Endothelial cell of umbilical vein (primary cell): ENCODE results near the gene ARMC5. TPM values are rescaled to one million over a fixed set of nuclear protein-coding genes. Genes with fewer than 3 reads are reported as not detected.

ENCODE experiments used
- BruUV-seq: library from RNA; stranded (reverse); fragments of 400-500 nt; replicated peaks from 2 replicates; lab custom pipeline; 2021; lab: Mats Ljungman, UMichigan
- CTCF ChIA-PET: fragments of 300-600, 350-600 bp; sonication (Branson Sonifier 250); formaldehyde crosslinking; loops from one replicate; lab custom pipeline; 2021; ENCODE audit warnings: antibody characterized with exemption, inconsistent platforms; lab: Charles Lee
- POLR2A ChIA-PET: fragments of 300-600, 350-600 bp; sonication (Branson Sonifier 250); formaldehyde crosslinking; loops from one replicate; lab custom pipeline; 2021; ENCODE audit warnings: antibody characterized with exemption, inconsistent platforms; lab: Charles Lee
- DNase-seq: peaks from one replicate; pipeline ENCODE4 v3.0.0-alpha.2; 2011; ENCODE audit warnings: low read depth, low spot score
- FAIRE-seq: peaks from 2 replicates; lab custom pipeline; 2011; peaks lifted over from hg19 to GRCh38; lab: Jason Lieb, UNC
- H2AFZ ChIP-seq: 2 replicates; pipeline ENCODE4 v1.6.0; 2012; ENCODE audit warnings: low read depth, low read length, control low read depth, inconsistent platforms
- H3K27ac ChIP-seq: 2 replicates; pipeline ENCODE4 v1.5.1; 2011; ENCODE audit warnings: low read depth, mild to moderate bottlenecking, control low read depth, low read length, moderate library complexity; ENCODE audit not compliant: insufficient read depth
- H3K27me3 ChIP-seq, 2 experiments: 2 replicates each; pipeline versions ENCODE4 v1.6.0 to v1.6.1; 2011; ENCODE audit warnings: low read length in 2 of 2, mixed read lengths in 1 of 2; ENCODE audit not compliant: control insufficient read depth in 2 of 2, insufficient read depth in 2 of 2
- H3K36me3 ChIP-seq, 2 experiments: 2 replicates in 1 of 2; 3 replicates in 1 of 2; pipeline ENCODE4 v1.5.1; 2011; ENCODE audit warnings: low read length in 2 of 2, mild to moderate bottlenecking in 1 of 2, moderate library complexity in 1 of 2; ENCODE audit not compliant: control insufficient read depth in 2 of 2, insufficient read depth in 2 of 2; ENCODE audit errors: extremely low read depth in 1 of 2
- H3K4me1 ChIP-seq: 3 replicates; pipeline ENCODE4 v1.5.1; 2011; ENCODE audit warnings: mild to moderate bottlenecking, low read length; ENCODE audit not compliant: control insufficient read depth, insufficient read depth; ENCODE audit errors: extremely low read depth
- H3K4me2 ChIP-seq: 2 replicates; pipeline ENCODE4 v1.6.1; 2011; ENCODE audit warnings: low read length, control low read depth, mixed read lengths; ENCODE audit not compliant: insufficient read depth
- H3K4me3 ChIP-seq, 3 experiments: fragments of 200-600 bp in 1 of 3; sonication (generic), shearing (Covaris generic) in 1 of 3; replicated peaks in 1 of 3; 2 replicates each; pipeline ENCODE4 v1.5.1; 2011 to 2016; ENCODE audit warnings: control low read depth in 3 of 3, low read length in 3 of 3, mild to moderate bottlenecking in 2 of 3, inconsistent platforms in 1 of 3, low read depth in 1 of 3, moderate library complexity in 1 of 3; ENCODE audit not compliant: insufficient read depth in 1 of 3
- H3K79me2 ChIP-seq: 2 replicates; pipeline ENCODE4 v1.6.0; 2012; ENCODE audit warnings: low read length, inconsistent platforms; ENCODE audit not compliant: control insufficient read depth, insufficient read depth
- H3K9ac ChIP-seq: replicated peaks from 2 replicates; pipeline ENCODE3; 2011; ENCODE audit warnings: low read length, control low read depth; ENCODE audit not compliant: insufficient read depth; ENCODE audit errors: extremely low read depth
- H3K9me1 ChIP-seq: replicated peaks from 3 replicates; pipeline ENCODE4 v1.6.0; 2011; ENCODE audit warnings: mild to moderate bottlenecking, low read length; ENCODE audit not compliant: control insufficient read depth, insufficient read depth; ENCODE audit errors: extremely low read depth
- H3K9me3 ChIP-seq: replicated peaks from 2 replicates; pipeline ENCODE4 v1.5.1; 2012; ENCODE audit warnings: low read length, inconsistent platforms; ENCODE audit not compliant: control insufficient read depth, insufficient read depth
- H4K20me1 ChIP-seq: replicated peaks from 2 replicates; pipeline ENCODE3; 2011; ENCODE audit warnings: mild to moderate bottlenecking, low read length; ENCODE audit not compliant: control insufficient read depth, insufficient read depth; ENCODE audit errors: extremely low read depth
- EZH2 ChIP-seq: IDR thresholded peaks from 2 replicates; pipeline ENCODE4 v1.6.1; 2012; ENCODE audit warnings: borderline replicate concordance, low read depth, mild to moderate bottlenecking, moderate library complexity, low read length, inconsistent platforms; ENCODE audit not compliant: severe bottlenecking
- FOS ChIP-seq: IDR thresholded peaks from 2 replicates; pipeline ENCODE4 v1.6.1; 2011; ENCODE audit warnings: mild to moderate bottlenecking, low read length, moderate library complexity, borderline replicate concordance; ENCODE audit not compliant: insufficient read depth
- GATA2 ChIP-seq: IDR thresholded peaks from 2 replicates; pipeline ENCODE4 v1.7.0; 2011; ENCODE audit warnings: low read depth, mild to moderate bottlenecking, moderate library complexity, mixed read lengths, low read length; ENCODE audit not compliant: insufficient read length, insufficient read depth
- JUN ChIP-seq: IDR thresholded peaks from 2 replicates; pipeline ENCODE4 v1.6.1; 2011; ENCODE audit warnings: borderline replicate concordance, low read depth; ENCODE audit not compliant: insufficient read length, insufficient read depth
- MYC ChIP-seq: IDR thresholded peaks from one replicate; pipeline ENCODE4 v1.6.1; 2011; ENCODE audit warnings: mild to moderate bottlenecking, low read depth, low read length
- POLR2A ChIP-seq: IDR thresholded peaks from 2 replicates; pipeline ENCODE4 v1.6.1; 2012; ENCODE audit warnings: low read depth, mild to moderate bottlenecking, control low read depth, low read length
- POLR2AphosphoS5 ChIP-seq: IDR thresholded peaks from 2 replicates; pipeline ENCODE4 v1.6.1; 2012; ENCODE audit warnings: low read depth, mild to moderate bottlenecking, control low read depth, low read length, moderate library complexity; ENCODE audit not compliant: insufficient read depth
- dilution Hi-C: fragments of 300-500 bp; cut with MboI; formaldehyde crosslinking; loops from one replicate; pipeline ENCODE4 v1.15.0; 2019; ENCODE audit warnings: low sequenced_read_pairs; ENCODE audit not compliant: extremely low pct_ligation_motif_present
- intact Hi-C: fragments of 100-400 bp; cut with micrococcal nuclease; formaldehyde crosslinking; loops from one replicate; pipeline ENCODE4 v1.10.0; 2022
- polyA plus RNA-seq, 4 experiments: library from polyadenylated mRNA; depleted of rRNA in 3 of 4; stranded (reverse) in 3 of 4; unstranded in 1 of 4; fragments of >200 nt; gene quantifications; 2 replicates each; pipeline versions ENCODE4 v1.2.1 to v1.2.3, GENCODE V29; 2011 to 2012; ENCODE audit warnings: missing spikeins in 1 of 4
- total RNA-seq: library from RNA; stranded (reverse); gene quantifications from 2 replicates; pipeline ENCODE4 v1.2.3, GENCODE V29; 2021
- TF ChIP-seq, protein P1 (sequence below), 2 donors: IDR thresholded peaks; 1 replicate in 1 of 2; 2 replicates in 1 of 2; pipeline ENCODE4 v1.5.1; 2011; ENCODE audit warnings: low read length in 2 of 2, mild to moderate bottlenecking in 2 of 2, moderate library complexity in 2 of 2, control low read depth in 1 of 2, inconsistent platforms in 1 of 2, low read depth in 1 of 2; ENCODE audit not compliant: insufficient read depth in 1 of 2; ENCODE audit errors: extremely low read depth in 1 of 2
- TF ChIP-seq, protein P2 (sequence below): IDR thresholded peaks from 2 replicates; pipeline ENCODE4 v1.6.1; 2011; ENCODE audit not compliant: insufficient read depth, insufficient read length

Gene ARMC5
- total and polyA plus RNA-seq, 2 donors (not counting 3 experiments of a cell fraction or from before 2014, with no cell fraction given), result 17.3 to 18.8 TPM

DNA sequence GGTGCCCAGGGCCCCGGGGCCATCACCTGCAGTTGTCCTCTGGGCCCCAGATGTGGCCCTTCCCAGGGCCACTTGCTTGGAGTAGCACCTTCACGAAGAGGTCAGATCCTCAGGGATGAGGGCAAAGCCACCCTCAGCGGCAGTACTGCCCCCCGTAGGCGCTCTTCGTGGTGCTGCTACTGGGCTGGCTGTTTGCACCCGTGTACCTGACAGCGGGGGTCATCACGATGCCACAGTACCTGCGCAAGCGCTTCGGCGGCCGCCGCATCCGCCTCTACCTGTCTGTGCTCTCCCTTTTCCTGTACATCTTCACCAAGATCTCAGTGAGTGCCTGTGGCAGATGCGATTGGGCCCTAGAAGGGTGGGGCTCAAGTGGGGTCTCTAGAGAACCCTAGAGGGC, 26.3 kb downstream of the ARMC5 start:
- H3K4me1 ChIP-seq, result peaks cover 16% of the 10 kb centered on the region
- H2AFZ ChIP-seq, result no peak overlapping the region
- H3K9ac ChIP-seq, result no peak overlapping the region
- no peaks in the 10 kb centered on the region for H3K79me2 ChIP-seq
- H3K4me2 ChIP-seq, result no peak overlapping the region
- DNase-seq, result no peak
- ChIA-PET CTCF (no interaction called here), POLR2A (interaction anchor here (1.3 kb wide), 1 partner anchor 8 kb away, joined by 3 read pairs; no protein-coding TSS in a partner anchor)
- dilution Hi-C loops (no loop called here), intact Hi-C loops (no loop called here)
- no peaks in the 10 kb centered on the region for H3K9me1 ChIP-seq
- H4K20me1 ChIP-seq, result no peaks in the 10 kb centered on the region
- TF ChIP-seq POLR2A (no peak), MYC (no peak), JUN (no peak), POLR2AphosphoS5 (no peak), GATA2 (no peak), EZH2 (no peak), FOS (no peak)
- TF ChIP-seq, protein P1, sequence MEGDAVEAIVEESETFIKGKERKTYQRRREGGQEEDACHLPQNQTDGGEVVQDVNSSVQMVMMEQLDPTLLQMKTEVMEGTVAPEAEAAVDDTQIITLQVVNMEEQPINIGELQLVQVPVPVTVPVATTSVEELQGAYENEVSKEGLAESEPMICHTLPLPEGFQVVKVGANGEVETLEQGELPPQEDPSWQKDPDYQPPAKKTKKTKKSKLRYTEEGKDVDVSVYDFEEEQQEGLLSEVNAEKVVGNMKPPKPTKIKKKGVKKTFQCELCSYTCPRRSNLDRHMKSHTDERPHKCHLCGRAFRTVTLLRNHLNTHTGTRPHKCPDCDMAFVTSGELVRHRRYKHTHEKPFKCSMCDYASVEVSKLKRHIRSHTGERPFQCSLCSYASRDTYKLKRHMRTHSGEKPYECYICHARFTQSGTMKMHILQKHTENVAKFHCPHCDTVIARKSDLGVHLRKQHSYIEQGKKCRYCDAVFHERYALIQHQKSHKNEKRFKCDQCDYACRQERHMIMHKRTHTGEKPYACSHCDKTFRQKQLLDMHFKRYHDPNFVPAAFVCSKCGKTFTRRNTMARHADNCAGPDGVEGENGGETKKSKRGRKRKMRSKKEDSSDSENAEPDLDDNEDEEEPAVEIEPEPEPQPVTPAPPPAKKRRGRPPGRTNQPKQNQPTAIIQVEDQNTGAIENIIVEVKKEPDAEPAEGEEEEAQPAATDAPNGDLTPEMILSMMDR (IDR thresholded peaks at IDR 0.05; ENCODE audit: extremely low read depth in 1 of 2, insufficient read depth in 1 of 2, low read depth in 1 of 2, low read length in 2 of 2), result no peak
- TF ChIP-seq, protein P2, sequence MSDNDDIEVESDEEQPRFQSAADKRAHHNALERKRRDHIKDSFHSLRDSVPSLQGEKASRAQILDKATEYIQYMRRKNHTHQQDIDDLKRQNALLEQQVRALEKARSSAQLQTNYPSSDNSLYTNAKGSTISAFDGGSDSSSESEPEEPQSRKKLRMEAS, result no peak
- H3K9me3 ChIP-seq, result no peaks in the 10 kb centered on the region
- H3K27ac ChIP-seq, result no peak overlapping the region
- FAIRE-seq, result no peak
- no peaks in the 10 kb centered on the region for H3K36me3 ChIP-seq
- H3K4me3 ChIP-seq, result no peak overlapping the region
- no TSS peak for BruUV-seq
- H3K27me3 ChIP-seq, result peaks cover 3 to 24% of the 10 kb centered on the region in 2 experiments
